HepG2 (cell line): Measurements from ENCODE around the gene SATB1. TPM values are rescaled to one million over a fixed set of nuclear protein-coding genes. Genes with fewer than 3 reads are reported as not detected.

ENCODE experiments used
- ATAC-seq: fragments of 200-7000 bp; cut with Tn5 transposase; 3 replicates; pipeline ENCODE4 v1.9.1; 2020; ENCODE audit warnings: mild to moderate bottlenecking, moderate library complexity
- BruUV-seq: library from RNA; stranded (reverse); fragments of 400-500 nt; replicated peaks from 2 replicates; lab custom pipeline; 2021; lab: Mats Ljungman, UMichigan
- CTCF ChIA-PET: fragments of 300-600 bp; formaldehyde crosslinking; extraction: SDS; loops from one replicate; lab custom pipeline; 2021; ENCODE audit warnings: low total read pairs, inconsistent platforms, low intra/inter-chr PET ratio; lab: Yijun Ruan, JAX
- POLR2A ChIA-PET: fragments of 350-600 bp; sonication (Branson Sonifier 250); formaldehyde crosslinking; loops from one replicate; lab custom pipeline; 2020; ENCODE audit warnings: antibody characterized with exemption, inconsistent platforms; lab: Yijun Ruan, JAX
- DNase-seq: peaks from one replicate; pipeline ENCODE4 v3.0.0-alpha.2; 2015; ENCODE audit warnings: low spot score
- FAIRE-seq: peaks from 3 replicates; lab custom pipeline; 2011; peaks lifted over from hg19 to GRCh38; lab: Jason Lieb, UNC
- H2AFZ ChIP-seq: one replicate; pipeline ENCODE4 v1.6.1; 2011; ENCODE audit warnings: low read length, inconsistent platforms
- H3K27ac ChIP-seq: fragments of 300-600 bp; 3 replicates; pipeline ENCODE4 v1.8.0; 2011; ENCODE audit warnings: mixed run types, mild to moderate bottlenecking, mixed read lengths, low read length, inconsistent platforms; ENCODE audit not compliant: insufficient read depth; ENCODE audit errors: extremely low read length
- H3K27me3 ChIP-seq, 2 experiments: fragments of 200-600 bp in 1 of 2; 2 replicates in 1 of 2; 3 replicates in 1 of 2; pipeline versions ENCODE4 v1.6.0 to v1.8.0; 2011; ENCODE audit warnings: low read length in 2 of 2, mild to moderate bottlenecking in 2 of 2, moderate library complexity in 2 of 2, inconsistent platforms in 1 of 2; ENCODE audit not compliant: insufficient read depth in 2 of 2, control insufficient read depth in 1 of 2
- H3K36me3 ChIP-seq, 2 experiments: fragments of 200-600 bp in 1 of 2; replicated peaks in 1 of 2; 2 replicates in 1 of 2; 3 replicates in 1 of 2; pipeline versions ENCODE4 v1.5.1 to v1.8.0; 2011; ENCODE audit warnings: low read length in 2 of 2, inconsistent platforms in 1 of 2; ENCODE audit not compliant: insufficient read depth in 2 of 2, control insufficient read depth in 1 of 2
- H3K4me1 ChIP-seq: 2 replicates; pipeline ENCODE4 v1.5.1; 2012; ENCODE audit warnings: low read length, inconsistent platforms; ENCODE audit not compliant: insufficient read depth
- H3K4me2 ChIP-seq: 2 replicates; pipeline ENCODE4 v1.6.0; 2011; ENCODE audit warnings: low read depth, low read length, inconsistent platforms
- H3K4me3 ChIP-seq, 3 experiments: fragments of 200-600 bp in 1 of 3; sonication (generic), shearing (Covaris generic) in 1 of 3; replicated peaks in 1 of 3; 2 replicates each; pipeline ENCODE4 v1.5.1; 2011 to 2016; ENCODE audit warnings: low read length in 3 of 3, inconsistent platforms in 2 of 3, low read depth in 2 of 3, mild to moderate bottlenecking in 2 of 3, control low read depth in 1 of 3, mixed read lengths in 1 of 3; ENCODE audit not compliant: insufficient read depth in 1 of 3
- H3K79me2 ChIP-seq: one replicate; pipeline ENCODE4 v1.6.1; 2011; ENCODE audit warnings: low read length, inconsistent platforms; ENCODE audit not compliant: insufficient read depth
- H3K9ac ChIP-seq: 2 replicates; pipeline ENCODE4 v1.6.0; 2011; ENCODE audit warnings: mild to moderate bottlenecking, low read depth, low read length, inconsistent platforms; ENCODE audit not compliant: insufficient read depth
- H3K9me3 ChIP-seq: 2 replicates; pipeline ENCODE4 v1.5.1; 2012; ENCODE audit warnings: mild to moderate bottlenecking, low read length
- H4K20me1 ChIP-seq: 2 replicates; pipeline ENCODE4 v1.6.0; 2011; ENCODE audit warnings: inconsistent platforms, mild to moderate bottlenecking, low read length, moderate library complexity; ENCODE audit not compliant: insufficient read depth
- PAX8 ChIP-seq: sonication (generic); formaldehyde crosslinking; IDR thresholded peaks from 2 replicates; pipeline ENCODE4 v1.8.0; 2022; ENCODE audit warnings: mild to moderate bottlenecking, missing genetic modification reagents, borderline replicate concordance
- PHB2 ChIP-seq: fragments of 450-650 bp; IDR thresholded peaks from 2 replicates; pipeline ENCODE4 v1.6.1; 2018; ENCODE audit not compliant: partially characterized antibody
- SMAD3 ChIP-seq: sonication (generic); formaldehyde crosslinking; IDR thresholded peaks from 2 replicates; pipeline ENCODE4 v1.4.0; 2020; ENCODE audit warnings: missing genetic modification reagents
- TEAD2 ChIP-seq: sonication (generic); formaldehyde crosslinking; IDR thresholded peaks from 2 replicates; pipeline ENCODE4 v1.9.0; 2021; ENCODE audit warnings: missing genetic modification reagents
- TEAD3 ChIP-seq: optimal IDR thresholded peaks from 2 replicates; pipeline ENCODE3; 2016; ENCODE audit warnings: borderline replicate concordance
- ZNF362 ChIP-seq: sonication (generic); formaldehyde crosslinking; IDR thresholded peaks from 2 replicates; pipeline ENCODE4 v1.4.0; 2020; ENCODE audit warnings: missing genetic modification reagents, mild to moderate bottlenecking, borderline replicate concordance
- ZNF44 ChIP-seq: sonication (generic); formaldehyde crosslinking; IDR thresholded peaks from 2 replicates; pipeline ENCODE4 v1.5.1; 2020; ENCODE audit warnings: mild to moderate bottlenecking, missing genetic modification reagents
- WGBS: methylation state at CpG from one replicate; pipeline ENCODE4 v1.1.6; 2017; ENCODE audit warnings: low lambda C conversion rate; 5-methylcytosine and 5-hydroxymethylcytosine counted together
- in situ Hi-C: cut with HindIII; loops from 2 replicates; pipeline ENCODE4 v1.10.0; 2017; ENCODE audit warnings: low pct_unique_long_range_greater_than_20kb; ENCODE audit not compliant: extremely low pct_ligation_motif_present
- intact Hi-C: fragments of 100-400 bp; cut with micrococcal nuclease; formaldehyde crosslinking; loops from one replicate; pipeline ENCODE4 v1.10.0; 2022; ENCODE audit not compliant: unreplicated experiment
- polyA plus RNA-seq, 8 experiments: library from polyadenylated mRNA; depleted of rRNA in 3 of 8; stranded (reverse) in 7 of 8; unstranded in 1 of 8; fragments of >200 nt; fragmentation: Illumina TruSeq in 4 of 8; extraction: Trizol in 4 of 8; gene quantifications; 2 replicates each; pipeline versions ENCODE4 v1.2.1 to v1.2.3, GENCODE V29; 2011 to 2016; ENCODE audit warnings: low read depth in 4 of 8, missing spikeins in 1 of 8, mixed read lengths in 1 of 8; ENCODE audit not compliant: insufficient read depth in 1 of 8
- total RNA-seq, 5 experiments: library from RNA; depleted of rRNA; stranded (reverse); fragments of >200 nt; fragmentation: Illumina TruSeq; extraction: Trizol; gene quantifications; 2 replicates each; pipeline ENCODE4 v1.2.3, GENCODE V29; 2016; ENCODE audit warnings: low read depth in 1 of 5
- TF ChIP-seq, protein P1 (sequence below): sonication (generic); formaldehyde crosslinking; IDR thresholded peaks from 2 replicates; pipeline ENCODE4 v1.4.0; 2020; ENCODE audit warnings: mild to moderate bottlenecking, missing genetic modification reagents
- TF ChIP-seq, protein P2 (sequence below): sonication (generic); formaldehyde crosslinking; conservative IDR thresholded peaks from 2 replicates; pipeline ENCODE4 v1.4.0; 2020; ENCODE audit warnings: missing genetic modification reagents
- TF ChIP-seq, protein P3 (sequence below): sonication (generic); formaldehyde crosslinking; IDR thresholded peaks from 2 replicates; pipeline ENCODE4 v1.5.1; 2020; ENCODE audit warnings: missing genetic modification reagents, mild to moderate bottlenecking, borderline replicate concordance
- TF ChIP-seq, protein P4 (sequence below): sonication (generic); formaldehyde crosslinking; conservative IDR thresholded peaks from 2 replicates; pipeline ENCODE4 v1.8.1; 2023; ENCODE audit warnings: missing genetic modification reagents

SATB1 gene
- total and polyA plus RNA-seq, 2 of the 13 experiments (the other 11 are each of a cell fraction or from before 2014, with no cell fraction given): 0.03 TPM; not detected in 1

DNA sequence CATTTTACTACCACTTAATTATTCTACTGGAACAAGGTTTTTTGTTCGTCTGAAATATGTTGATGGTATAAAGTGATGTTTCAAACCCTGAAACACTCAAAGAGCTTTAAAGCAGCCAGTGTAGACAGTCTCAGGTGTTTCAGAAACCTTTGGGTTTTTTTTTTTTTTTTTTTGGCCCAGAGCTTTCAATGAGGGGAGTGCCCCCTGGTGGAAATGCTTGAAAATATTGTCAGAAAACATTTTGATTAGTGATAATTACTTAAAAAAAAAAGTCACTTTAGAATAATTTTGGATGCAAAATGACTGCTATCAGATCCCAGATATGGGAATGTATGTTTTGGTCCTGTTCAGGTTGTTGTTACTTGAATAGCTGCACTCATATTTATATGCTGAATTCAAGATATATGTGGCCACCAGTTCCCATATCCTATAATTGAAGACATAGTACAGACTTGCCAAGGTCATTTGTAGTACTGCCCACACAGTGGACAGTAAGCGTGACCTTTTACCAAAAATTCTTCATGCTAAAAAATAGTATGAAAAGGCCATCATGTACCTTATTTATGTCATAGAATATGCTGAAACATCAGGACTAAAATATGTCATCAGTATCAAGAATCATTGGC, 35.9 kb downstream of the SATB1 start:
- ATAC-seq: no peak
- 0 out of 5 replicates have a peak, but pooled peaks cover 0 to 4% of the 10 kb centered on the region in 2 experiments for H3K27me3 ChIP-seq
- no peak overlapping the region for H2AFZ ChIP-seq
- H3K4me2 ChIP-seq: no peak overlapping the region
- ChIA-PET CTCF (interaction anchor here (1.6 kb wide), 1 partner anchor 495 kb away, joined by 8 read pairs; no protein-coding TSS in a partner anchor), POLR2A (no interaction called here)
- intact Hi-C loops: no loop called here
- in situ Hi-C loops: loop anchor here (25.0 kb wide), 1 partner anchor 1127 kb away; no protein-coding TSS in a partner anchor
- H3K27ac ChIP-seq: no peak overlapping the region
- WGBS: 0% methylated on average over 2 of the region's 2 CpGs
- no peak overlapping the region for H3K9ac ChIP-seq
- no peaks in the 10 kb centered on the region for H3K4me1 ChIP-seq
- BruUV-seq: no TSS peak
- H4K20me1 ChIP-seq: no peaks in the 10 kb centered on the region
- H3K36me3 ChIP-seq: no peaks in the 10 kb centered on the region
- DNase-seq: peak; percentile 3
- no peaks in the 10 kb centered on the region for H3K79me2 ChIP-seq
- H3K9me3 ChIP-seq: no peaks in the 10 kb centered on the region
- FAIRE-seq: no peak
- no peak overlapping the region for H3K4me3 ChIP-seq
- TF ChIP-seq SMAD3 (CRISPR knock-in tag) (no peak), TEAD2 (CRISPR knock-in tag) (no peak), ZNF44 (no peak), PAX8 (CRISPR knock-in tag) (no peak), PHB2 (no peak), ZNF362 (CRISPR knock-in tag) (peak; percentile 71; the same call in 1 of the 2 replicates), TEAD3 (CRISPR knock-in tag) (no peak)
- TF ChIP-seq, protein P1, sequence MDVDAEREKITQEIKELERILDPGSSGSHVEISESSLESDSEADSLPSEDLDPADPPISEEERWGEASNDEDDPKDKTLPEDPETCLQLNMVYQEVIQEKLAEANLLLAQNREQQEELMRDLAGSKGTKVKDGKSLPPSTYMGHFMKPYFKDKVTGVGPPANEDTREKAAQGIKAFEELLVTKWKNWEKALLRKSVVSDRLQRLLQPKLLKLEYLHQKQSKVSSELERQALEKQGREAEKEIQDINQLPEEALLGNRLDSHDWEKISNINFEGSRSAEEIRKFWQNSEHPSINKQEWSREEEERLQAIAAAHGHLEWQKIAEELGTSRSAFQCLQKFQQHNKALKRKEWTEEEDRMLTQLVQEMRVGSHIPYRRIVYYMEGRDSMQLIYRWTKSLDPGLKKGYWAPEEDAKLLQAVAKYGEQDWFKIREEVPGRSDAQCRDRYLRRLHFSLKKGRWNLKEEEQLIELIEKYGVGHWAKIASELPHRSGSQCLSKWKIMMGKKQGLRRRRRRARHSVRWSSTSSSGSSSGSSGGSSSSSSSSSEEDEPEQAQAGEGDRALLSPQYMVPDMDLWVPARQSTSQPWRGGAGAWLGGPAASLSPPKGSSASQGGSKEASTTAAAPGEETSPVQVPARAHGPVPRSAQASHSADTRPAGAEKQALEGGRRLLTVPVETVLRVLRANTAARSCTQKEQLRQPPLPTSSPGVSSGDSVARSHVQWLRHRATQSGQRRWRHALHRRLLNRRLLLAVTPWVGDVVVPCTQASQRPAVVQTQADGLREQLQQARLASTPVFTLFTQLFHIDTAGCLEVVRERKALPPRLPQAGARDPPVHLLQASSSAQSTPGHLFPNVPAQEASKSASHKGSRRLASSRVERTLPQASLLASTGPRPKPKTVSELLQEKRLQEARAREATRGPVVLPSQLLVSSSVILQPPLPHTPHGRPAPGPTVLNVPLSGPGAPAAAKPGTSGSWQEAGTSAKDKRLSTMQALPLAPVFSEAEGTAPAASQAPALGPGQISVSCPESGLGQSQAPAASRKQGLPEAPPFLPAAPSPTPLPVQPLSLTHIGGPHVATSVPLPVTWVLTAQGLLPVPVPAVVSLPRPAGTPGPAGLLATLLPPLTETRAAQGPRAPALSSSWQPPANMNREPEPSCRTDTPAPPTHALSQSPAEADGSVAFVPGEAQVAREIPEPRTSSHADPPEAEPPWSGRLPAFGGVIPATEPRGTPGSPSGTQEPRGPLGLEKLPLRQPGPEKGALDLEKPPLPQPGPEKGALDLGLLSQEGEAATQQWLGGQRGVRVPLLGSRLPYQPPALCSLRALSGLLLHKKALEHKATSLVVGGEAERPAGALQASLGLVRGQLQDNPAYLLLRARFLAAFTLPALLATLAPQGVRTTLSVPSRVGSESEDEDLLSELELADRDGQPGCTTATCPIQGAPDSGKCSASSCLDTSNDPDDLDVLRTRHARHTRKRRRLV: no peak
- TF ChIP-seq, protein P2, sequence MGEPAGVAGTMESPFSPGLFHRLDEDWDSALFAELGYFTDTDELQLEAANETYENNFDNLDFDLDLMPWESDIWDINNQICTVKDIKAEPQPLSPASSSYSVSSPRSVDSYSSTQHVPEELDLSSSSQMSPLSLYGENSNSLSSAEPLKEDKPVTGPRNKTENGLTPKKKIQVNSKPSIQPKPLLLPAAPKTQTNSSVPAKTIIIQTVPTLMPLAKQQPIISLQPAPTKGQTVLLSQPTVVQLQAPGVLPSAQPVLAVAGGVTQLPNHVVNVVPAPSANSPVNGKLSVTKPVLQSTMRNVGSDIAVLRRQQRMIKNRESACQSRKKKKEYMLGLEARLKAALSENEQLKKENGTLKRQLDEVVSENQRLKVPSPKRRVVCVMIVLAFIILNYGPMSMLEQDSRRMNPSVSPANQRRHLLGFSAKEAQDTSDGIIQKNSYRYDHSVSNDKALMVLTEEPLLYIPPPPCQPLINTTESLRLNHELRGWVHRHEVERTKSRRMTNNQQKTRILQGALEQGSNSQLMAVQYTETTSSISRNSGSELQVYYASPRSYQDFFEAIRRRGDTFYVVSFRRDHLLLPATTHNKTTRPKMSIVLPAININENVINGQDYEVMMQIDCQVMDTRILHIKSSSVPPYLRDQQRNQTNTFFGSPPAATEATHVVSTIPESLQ (CRISPR knock-in tag): no peak
- TF ChIP-seq, protein P3, sequence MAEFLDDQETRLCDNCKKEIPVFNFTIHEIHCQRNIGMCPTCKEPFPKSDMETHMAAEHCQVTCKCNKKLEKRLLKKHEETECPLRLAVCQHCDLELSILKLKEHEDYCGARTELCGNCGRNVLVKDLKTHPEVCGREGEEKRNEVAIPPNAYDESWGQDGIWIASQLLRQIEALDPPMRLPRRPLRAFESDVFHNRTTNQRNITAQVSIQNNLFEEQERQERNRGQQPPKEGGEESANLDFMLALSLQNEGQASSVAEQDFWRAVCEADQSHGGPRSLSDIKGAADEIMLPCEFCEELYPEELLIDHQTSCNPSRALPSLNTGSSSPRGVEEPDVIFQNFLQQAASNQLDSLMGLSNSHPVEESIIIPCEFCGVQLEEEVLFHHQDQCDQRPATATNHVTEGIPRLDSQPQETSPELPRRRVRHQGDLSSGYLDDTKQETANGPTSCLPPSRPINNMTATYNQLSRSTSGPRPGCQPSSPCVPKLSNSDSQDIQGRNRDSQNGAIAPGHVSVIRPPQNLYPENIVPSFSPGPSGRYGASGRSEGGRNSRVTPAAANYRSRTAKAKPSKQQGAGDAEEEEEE (CRISPR knock-in tag): no peak
- TF ChIP-seq, protein P4, sequence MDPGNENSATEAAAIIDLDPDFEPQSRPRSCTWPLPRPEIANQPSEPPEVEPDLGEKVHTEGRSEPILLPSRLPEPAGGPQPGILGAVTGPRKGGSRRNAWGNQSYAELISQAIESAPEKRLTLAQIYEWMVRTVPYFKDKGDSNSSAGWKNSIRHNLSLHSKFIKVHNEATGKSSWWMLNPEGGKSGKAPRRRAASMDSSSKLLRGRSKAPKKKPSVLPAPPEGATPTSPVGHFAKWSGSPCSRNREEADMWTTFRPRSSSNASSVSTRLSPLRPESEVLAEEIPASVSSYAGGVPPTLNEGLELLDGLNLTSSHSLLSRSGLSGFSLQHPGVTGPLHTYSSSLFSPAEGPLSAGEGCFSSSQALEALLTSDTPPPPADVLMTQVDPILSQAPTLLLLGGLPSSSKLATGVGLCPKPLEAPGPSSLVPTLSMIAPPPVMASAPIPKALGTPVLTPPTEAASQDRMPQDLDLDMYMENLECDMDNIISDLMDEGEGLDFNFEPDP: no peak
